Adrenal gland (tissue), 12 donors: ENCODE results near the gene LMBR1L. TPM values are rescaled to one million over a fixed set of nuclear protein-coding genes. Genes with fewer than 3 reads are reported as not detected.
"Not testable (repeated sequence)": the region's sequence is repeated elsewhere in the genome, so short reads cannot be mapped to it uniquely, and the experiment has no call there.

ENCODE experiments used
- DNase-seq, 7 donors: peaks; one replicate each; pipeline ENCODE4 v3.0.0-alpha.2; 2019 to 2020
- H3K27ac ChIP-seq, 5 donors: fragments of 200-600 bp; sonication (generic) in 4 of 5; 1 replicate in 3 of 5; 2 replicates in 2 of 5; pipeline versions ENCODE4 v1.5.1 to v1.8.0; 2016 to 2020; ENCODE audit warnings: mild to moderate bottlenecking in 1 of 5
- H3K27me3 ChIP-seq: fragments of 200-600 bp; 2 replicates; pipeline ENCODE4 v1.8.0; 2021
- H3K36me3 ChIP-seq, 2 donors: fragments of 200-600 bp; replicated peaks in 1 of 2; 1 replicate in 1 of 2; 2 replicates in 1 of 2; pipeline versions ENCODE4 v1.5.1 to v1.8.0; 2018 to 2022
- H3K4me1 ChIP-seq, 2 donors: fragments of 200-600 bp; replicated peaks in 1 of 2; 1 replicate in 1 of 2; 2 replicates in 1 of 2; pipeline versions ENCODE4 v1.5.1 to v1.8.0; 2018 to 2021
- H3K4me3 ChIP-seq, 4 donors: fragments of 200-600 bp; sonication (generic) in 3 of 4; one replicate each; pipeline ENCODE4 v1.5.1; 2016 to 2018
- H3K9me3 ChIP-seq, 3 donors: fragments of 200-600 bp; sonication (generic) in 1 of 3; replicated peaks in 1 of 3; 1 replicate in 2 of 3; 2 replicates in 1 of 3; pipeline versions ENCODE4 v1.5.1 to v1.8.0; 2016 to 2021
- POLR2A ChIP-seq, 2 donors: fragments of 450-650 bp; IDR thresholded peaks; one replicate each; pipeline ENCODE4 v1.6.1; 2017; ENCODE audit warnings: antibody characterized with exemption in 2 of 2, mild to moderate bottlenecking in 2 of 2, moderate library complexity in 1 of 2
- WGBS, 4 donors: extraction: QIAGEN DNeasy Blood & Tissue Kit in 2 of 4; methylation state at CpG; one replicate each; pipeline versions ENCODE4 v1.1.5 to v1.1.7; 2013 to 2017; 5-methylcytosine and 5-hydroxymethylcytosine counted together
- intact Hi-C, 2 donors: fragments of 100-400 bp; cut with DNase I; formaldehyde crosslinking; loops; one replicate each; pipeline versions ENCODE4 v1.14.1 to v1.15.0; 2022 to 2023
- polyA plus RNA-seq, 3 donors: library from polyadenylated mRNA; stranded (reverse); fragments of 200-250 nt in 2 of 3; fragments of 350-450 nt in 1 of 3; fragmentation: Illumina TruSeq in 1 of 3; extraction: RNeasy Lipid Tissue Mini Kit (QIAGEN cat#74804) in 1 of 3; gene quantifications; one replicate each; pipeline ENCODE4 v1.2.3, GENCODE V29; 2013 to 2014
- total RNA-seq, 9 donors: library from RNA; depleted of rRNA in 4 of 9; stranded (reverse); fragments of >200 nt in 4 of 9; fragments of 120-200 nt in 1 of 9; fragmentation: NEBNext Ultra II Directional in 1 of 9; extraction: Animal tissue kit (Norgen Biotek cat#: 25700) in 1 of 9; gene quantifications; one replicate each; pipeline versions ENCODE4 v1.1.0 to v1.2.4, GENCODE V29; 2013 to 2023
- TF ChIP-seq, protein P1 (sequence below), 6 experiments: fragments of 450-650 bp in 4 of 6; fragments of 200-600 bp in 2 of 6; sonication (generic) in 1 of 6; IDR thresholded peaks; 1 replicate in 5 of 6; 2 replicates in 1 of 6; pipeline versions ENCODE4 v1.5.1 to v1.8.0; 2016 to 2021; ENCODE audit warnings: antibody characterized with exemption in 6 of 6, mild to moderate bottlenecking in 2 of 6, moderate library complexity in 1 of 6
- donor health status: healthy with polysubstance abuse.
- donor health status: Bipolar disorder and iron deficiency.
- donor health status: DM: yes; HTN: yes; CAD: no.
- donor health status: DM: no; HTN: no; CAD: no.
- donor health status: DM: no; HTN: no; CAD: no.
- donor health status: DM: yes; HTN: yes; CAD: no.

Gene LMBR1L
- total and polyA plus RNA-seq, 12 donors, result 20.6 to 136 (median 77.5) TPM

DNA sequence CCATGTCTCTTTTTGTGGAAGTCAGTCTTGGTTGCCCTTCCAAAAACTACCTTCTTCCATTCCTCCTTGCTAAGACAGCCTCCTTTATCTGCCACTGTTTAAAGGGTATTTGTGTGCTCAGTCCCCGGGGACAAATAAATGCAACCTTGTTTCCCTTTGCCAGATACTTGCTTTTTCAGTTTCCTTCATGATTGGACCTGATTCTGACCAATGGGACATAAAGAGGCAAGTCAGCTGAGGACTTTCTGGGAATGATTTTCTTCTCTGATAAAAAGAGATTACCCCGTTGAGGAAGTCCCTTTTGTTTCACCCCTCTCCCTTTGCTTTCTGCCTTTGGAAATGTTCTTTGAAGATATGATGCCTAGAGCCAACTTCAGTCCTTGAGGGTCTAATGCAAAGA is 27.9 kb upstream of the LMBR1L start:
- DNase-seq, result no peak
- no peak overlapping the region for H3K4me3 ChIP-seq
- intact Hi-C loops, result loop anchor here in 1 of 2 donors (10.0 kb wide), 2 partner anchors 46 to 96 kb away; partner anchors contain the start of gene TUBA1A
- no peaks in the 10 kb centered on the region for H3K4me1 ChIP-seq
- no peaks in the 10 kb centered on the region for H3K36me3 ChIP-seq
- TF ChIP-seq, protein P1, sequence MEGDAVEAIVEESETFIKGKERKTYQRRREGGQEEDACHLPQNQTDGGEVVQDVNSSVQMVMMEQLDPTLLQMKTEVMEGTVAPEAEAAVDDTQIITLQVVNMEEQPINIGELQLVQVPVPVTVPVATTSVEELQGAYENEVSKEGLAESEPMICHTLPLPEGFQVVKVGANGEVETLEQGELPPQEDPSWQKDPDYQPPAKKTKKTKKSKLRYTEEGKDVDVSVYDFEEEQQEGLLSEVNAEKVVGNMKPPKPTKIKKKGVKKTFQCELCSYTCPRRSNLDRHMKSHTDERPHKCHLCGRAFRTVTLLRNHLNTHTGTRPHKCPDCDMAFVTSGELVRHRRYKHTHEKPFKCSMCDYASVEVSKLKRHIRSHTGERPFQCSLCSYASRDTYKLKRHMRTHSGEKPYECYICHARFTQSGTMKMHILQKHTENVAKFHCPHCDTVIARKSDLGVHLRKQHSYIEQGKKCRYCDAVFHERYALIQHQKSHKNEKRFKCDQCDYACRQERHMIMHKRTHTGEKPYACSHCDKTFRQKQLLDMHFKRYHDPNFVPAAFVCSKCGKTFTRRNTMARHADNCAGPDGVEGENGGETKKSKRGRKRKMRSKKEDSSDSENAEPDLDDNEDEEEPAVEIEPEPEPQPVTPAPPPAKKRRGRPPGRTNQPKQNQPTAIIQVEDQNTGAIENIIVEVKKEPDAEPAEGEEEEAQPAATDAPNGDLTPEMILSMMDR (IDR thresholded peaks at IDR 0.05), result no peak
- TF ChIP-seq POLR2A (IDR thresholded peaks at IDR 0.05), result no peak
- no peaks in the 10 kb centered on the region for H3K9me3 ChIP-seq
- no peaks in the 10 kb centered on the region for H3K27me3 ChIP-seq
- WGBS, 4 donors, result 59 to 78% (median 70%) methylated on average over 2 of the region's 2 CpGs
- no peak overlapping the region for H3K27ac ChIP-seq

DNA sequence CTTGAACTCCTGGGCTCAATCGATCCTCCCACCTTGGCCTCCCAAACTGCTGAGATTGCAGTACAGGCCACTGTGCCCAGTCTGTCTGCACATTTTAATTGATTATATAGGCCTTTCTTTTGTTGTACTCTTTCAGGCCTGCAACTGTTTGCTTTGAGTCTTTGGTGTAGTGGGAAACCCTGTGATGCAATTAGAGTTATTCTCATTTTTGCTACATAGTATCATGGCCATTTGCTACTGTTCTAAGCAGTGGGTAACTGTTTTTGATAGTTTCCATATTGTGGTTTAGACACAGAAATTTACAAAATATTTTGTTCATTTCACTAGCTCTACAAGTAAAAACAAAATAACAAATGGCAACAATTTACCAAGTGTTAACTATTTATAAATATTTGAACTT is 26.8 kb upstream of the LMBR1L start:
- intact Hi-C loops, result loop anchor here in 1 of 2 donors (10.0 kb wide), 2 partner anchors 47 to 97 kb away; partner anchors contain the start of gene TUBA1A
- peaks cover 0 to 4% of the 10 kb centered on the region in 2 donors for H3K4me1 ChIP-seq
- no peaks in the 10 kb centered on the region for H3K36me3 ChIP-seq
- H3K27me3 ChIP-seq, result no peaks in the 10 kb centered on the region
- no peak overlapping the region for H3K27ac ChIP-seq
- DNase-seq, result no peak
- H3K4me3 ChIP-seq, result no peak overlapping the region
- 85 to 100% (median 97%) methylated on average over 1 of the region's 1 CpG for WGBS, 4 donors
- TF ChIP-seq POLR2A (IDR thresholded peaks at IDR 0.05), result no peak
- TF ChIP-seq, protein P1 (IDR thresholded peaks at IDR 0.05), result no peak
- no peaks in the 10 kb centered on the region for H3K9me3 ChIP-seq

DNA sequence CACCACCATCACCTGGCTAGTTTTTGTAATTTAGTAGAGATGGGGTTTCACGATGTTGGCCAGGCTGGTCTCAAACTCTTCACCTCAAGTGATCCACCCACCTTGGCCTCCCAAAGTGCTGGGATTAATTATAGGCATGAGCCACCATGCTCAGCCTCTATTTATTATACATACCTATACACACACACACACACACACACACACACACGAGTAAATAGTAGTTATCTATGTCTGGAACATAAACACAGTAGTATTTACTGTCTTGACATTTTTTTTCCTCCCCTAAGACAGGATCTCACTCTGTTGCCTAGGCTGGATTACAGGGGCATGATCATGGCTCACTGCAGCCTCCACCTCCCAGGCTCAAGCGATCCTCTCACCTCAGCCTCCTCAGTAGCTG is 26.4 kb upstream of the LMBR1L start:
- intact Hi-C loops, result loop anchor here in 1 of 2 donors (10.0 kb wide), 2 partner anchors 48 to 98 kb away; partner anchors contain the start of gene TUBA1A
- not testable (repeated sequence) for H3K4me3 ChIP-seq, H3K27me3 ChIP-seq, H3K36me3 ChIP-seq, H3K27ac ChIP-seq, DNase-seq, H3K4me1 ChIP-seq, H3K9me3 ChIP-seq
- 83 to 94% (median 90%) methylated on average over 3 of the region's 3 CpGs for WGBS, 4 donors

DNA sequence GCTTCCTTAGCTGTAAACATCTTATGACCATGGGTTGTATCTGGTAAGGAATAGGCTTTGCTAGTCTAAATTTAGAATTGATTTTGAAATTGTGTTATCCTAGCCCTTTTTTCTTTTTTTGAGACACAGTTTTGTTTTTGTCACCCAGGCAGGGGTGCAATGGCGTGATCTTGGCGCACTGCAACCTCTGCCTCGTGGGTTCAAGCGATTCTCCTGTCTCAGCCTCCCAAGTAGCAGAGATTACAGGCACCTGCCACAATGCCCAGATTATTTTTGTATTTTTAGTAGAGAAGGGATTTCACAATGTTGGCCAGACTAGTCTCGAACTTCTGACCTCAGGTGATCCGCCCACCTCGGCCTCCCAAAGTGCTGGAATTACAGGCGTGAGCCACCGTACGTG is 22.9 kb upstream of the LMBR1L start:
- WGBS, 4 donors, result 82 to 92% (median 89%) methylated on average over 10 of the region's 10 CpGs
- H3K27ac ChIP-seq, result no peak overlapping the region
- no peak overlapping the region for H3K4me3 ChIP-seq
- peaks cover 0 to 14% of the 10 kb centered on the region in 2 donors for H3K36me3 ChIP-seq
- H3K4me1 ChIP-seq, result peaks cover 11 to 27% of the 10 kb centered on the region in 2 donors
- intact Hi-C loops, result loop anchor here (5.0 to 10.0 kb wide), 4 partner anchors 51 to 101 kb away; partner anchors contain the start of gene TUBA1A (in 2 of the 2)
- no peaks in the 10 kb centered on the region for H3K27me3 ChIP-seq
- DNase-seq, result no peak
- no peak for TF ChIP-seq POLR2A (IDR thresholded peaks at IDR 0.05)
- TF ChIP-seq, protein P1 (IDR thresholded peaks at IDR 0.05), result no peak
- H3K9me3 ChIP-seq, result no peaks in the 10 kb centered on the region

DNA sequence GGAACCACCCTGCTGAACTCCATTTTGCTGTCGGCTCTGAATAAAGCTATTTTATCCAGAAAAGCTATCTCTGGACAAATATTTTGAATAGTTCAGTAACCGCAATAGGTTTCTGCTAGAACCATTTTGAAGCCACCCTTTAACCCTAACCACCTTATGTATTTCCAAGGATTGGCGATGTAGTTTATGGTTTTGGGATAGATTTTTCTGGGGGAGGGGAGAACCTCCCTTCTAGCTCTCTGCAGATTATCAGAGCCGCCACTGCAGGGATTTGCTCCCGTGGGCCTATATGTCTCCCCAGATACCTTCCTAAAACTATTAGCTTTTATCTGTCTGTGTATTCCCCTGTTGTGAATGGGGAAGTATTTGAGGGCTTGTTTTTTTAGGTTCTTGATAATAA is 22.4 kb upstream of the LMBR1L start:
- Histone ChIP-seq H3K36me3 (peaks cover 0 to 17% of the 10 kb centered on the region in 2 donors), H3K4me1 (peaks cover 11 to 27% of the 10 kb centered on the region in 2 donors), H3K27me3 (no peaks in the 10 kb centered on the region), H3K4me3 (no peak overlapping the region), H3K27ac (no peak overlapping the region), H3K9me3 (no peaks in the 10 kb centered on the region)
- DNase-seq, result no peak
- WGBS, 4 donors, result 83 to 91% (median 89%) methylated on average over 5 of the region's 5 CpGs
- TF ChIP-seq POLR2A (IDR thresholded peaks at IDR 0.05), result no peak
- TF ChIP-seq, protein P1 (IDR thresholded peaks at IDR 0.05), result no peak
- intact Hi-C loops, result loop anchor here (5.0 to 10.0 kb wide), 4 partner anchors 52 to 102 kb away; partner anchors contain the start of gene TUBA1A (in 2 of the 2)
